ENCODE data around the gene IL4R.

IL4R gene

DNA sequence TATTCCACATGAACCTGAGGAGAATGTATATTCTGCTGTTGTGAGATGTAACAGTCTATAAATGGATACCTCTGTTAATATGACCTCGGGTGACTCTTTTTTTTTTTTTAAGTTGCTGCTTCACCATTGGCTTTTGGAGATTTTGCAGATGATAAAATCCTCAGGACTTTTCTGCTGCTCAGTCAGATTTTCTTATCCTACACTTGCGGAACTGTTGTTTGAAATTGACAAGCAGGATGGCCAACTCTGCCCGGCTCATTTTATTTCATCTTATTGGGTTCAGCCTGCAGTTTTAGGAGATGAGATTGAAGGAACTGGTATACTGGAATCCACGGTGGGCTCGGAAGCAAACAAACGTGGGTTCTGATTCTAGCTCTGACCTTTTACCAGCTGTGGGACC is 19.3 kb downstream of the IL4R start:
- DNase-seq: no peak

GRCh38 chr16:27333549-27333948 is 19.8 kb downstream of the IL4R start:
- DNase-seq: no peak

GRCh38 chr16:27334192-27334764 is 20.5 kb downstream of the IL4R start:
- DNase-seq: no peak

DNA sequence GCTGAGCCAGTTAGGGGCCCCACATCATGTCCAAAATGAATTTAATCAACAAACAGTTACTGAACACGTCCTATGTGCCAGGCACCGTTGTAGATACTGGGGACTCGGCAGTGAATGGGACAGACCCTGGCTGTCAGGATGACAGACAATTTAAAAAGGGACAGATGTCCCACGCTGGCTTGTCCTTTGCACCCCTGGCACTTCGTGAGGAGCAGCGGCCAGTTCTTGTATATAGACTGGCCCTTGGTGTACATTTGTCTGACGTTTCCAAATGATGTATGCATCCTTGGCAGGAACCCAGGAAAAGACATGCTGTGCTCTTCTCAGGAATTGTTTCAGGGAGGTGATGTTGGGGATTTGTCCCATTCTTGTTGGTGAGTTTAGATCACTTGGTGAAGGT is 21.1 kb downstream of the IL4R start:
- no peak for DNase-seq

DNA sequence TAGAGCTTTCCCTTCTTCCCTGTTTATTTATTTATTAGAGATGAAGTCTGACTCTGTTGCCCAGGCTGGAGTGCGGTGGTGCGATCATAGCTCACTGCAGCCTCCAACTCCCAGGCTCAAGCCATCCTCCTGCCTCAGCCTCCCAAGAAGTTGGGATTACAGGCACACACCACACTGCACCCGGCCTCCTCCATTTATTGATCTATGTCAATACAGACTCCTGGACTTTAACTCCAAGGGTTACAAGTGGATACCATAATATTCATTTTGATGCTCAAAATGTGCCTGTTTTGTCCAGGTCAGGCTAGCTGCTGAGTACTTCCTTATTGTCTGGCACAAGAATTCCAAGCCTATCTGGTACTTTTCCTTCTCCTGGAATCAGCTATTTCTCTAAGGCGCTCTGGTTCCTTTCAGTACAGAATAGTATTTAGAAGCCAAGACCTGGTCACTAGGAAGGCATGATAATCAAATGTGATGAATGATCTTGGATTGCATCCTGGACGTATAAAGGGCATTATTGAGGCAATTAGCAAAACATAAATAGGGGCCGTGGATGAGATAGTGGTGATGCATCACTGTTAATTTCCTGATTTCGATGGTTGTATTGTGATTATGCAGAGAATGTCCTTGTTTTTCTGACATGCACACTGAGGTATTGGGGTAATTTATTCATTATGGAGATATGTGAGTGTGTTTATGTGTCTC is 21.7 kb downstream of the IL4R start:
- no peak for DNase-seq

DNA sequence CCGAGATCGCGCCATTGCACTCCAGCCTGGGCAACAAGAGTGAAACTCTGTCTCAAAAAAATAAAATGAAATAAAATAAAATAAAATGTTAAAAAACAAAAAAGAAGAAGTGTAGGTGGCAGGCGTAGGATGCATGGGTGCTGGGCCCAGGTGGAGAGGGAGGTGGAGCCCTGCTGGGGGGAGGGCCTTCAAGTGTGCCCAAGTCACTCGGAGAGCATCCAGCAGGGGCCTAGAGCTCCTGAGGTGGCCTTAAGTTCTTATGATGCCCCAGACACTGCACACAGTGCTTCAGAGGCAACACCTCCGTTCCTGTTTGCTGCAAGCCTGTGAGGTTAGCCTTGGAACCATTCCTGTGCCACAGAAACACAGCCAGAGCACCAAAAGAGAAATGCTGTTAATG is 23.2 kb downstream of the IL4R start:
- no peak for DNase-seq

DNA sequence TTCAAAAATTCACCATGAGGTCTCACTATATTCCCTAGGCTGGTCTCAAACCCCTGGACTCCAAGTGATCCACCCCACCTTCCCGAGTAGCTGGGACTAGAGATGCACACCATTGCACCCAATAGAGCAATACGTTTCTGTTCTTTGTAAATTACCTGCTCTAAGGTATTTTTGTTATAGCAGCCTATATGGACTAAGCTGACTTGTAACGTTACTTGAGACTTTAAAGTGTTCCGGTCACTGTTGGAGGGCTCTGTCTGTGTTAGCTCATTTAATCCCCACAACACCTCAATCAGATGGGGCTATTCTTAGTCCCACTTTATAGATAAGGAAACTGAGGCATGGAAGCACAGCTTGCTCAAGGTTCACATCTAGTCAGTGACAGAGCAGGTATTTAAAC is 25.4 kb downstream of the IL4R start:
- no peak for DNase-seq

GRCh38 chr16:27340654-27341053 is 26.9 kb downstream of the IL4R start:
- DNase-seq: no peak

GRCh38 chr16:27341549-27341948 is 27.8 kb downstream of the IL4R start:
- DNase-seq: no peak

DNA sequence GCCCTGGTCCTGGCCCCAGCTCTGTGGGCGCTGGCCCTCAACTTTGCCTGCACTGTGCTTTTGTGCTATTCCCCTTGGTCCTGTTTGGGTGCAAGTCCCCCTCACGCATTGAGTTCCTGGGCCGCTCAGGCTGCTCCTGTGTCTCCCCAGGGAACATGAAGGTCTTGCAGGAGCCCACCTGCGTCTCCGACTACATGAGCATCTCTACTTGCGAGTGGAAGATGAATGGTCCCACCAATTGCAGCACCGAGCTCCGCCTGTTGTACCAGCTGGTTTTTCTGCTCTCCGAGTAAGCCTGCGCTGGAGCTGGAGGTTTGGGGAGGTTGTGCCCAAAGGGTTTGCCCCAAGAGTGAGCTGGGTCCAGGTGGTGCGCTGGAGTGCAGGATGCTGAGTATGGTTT is 28.2 kb downstream of the IL4R start:
- DNase-seq: no peak

DNA sequence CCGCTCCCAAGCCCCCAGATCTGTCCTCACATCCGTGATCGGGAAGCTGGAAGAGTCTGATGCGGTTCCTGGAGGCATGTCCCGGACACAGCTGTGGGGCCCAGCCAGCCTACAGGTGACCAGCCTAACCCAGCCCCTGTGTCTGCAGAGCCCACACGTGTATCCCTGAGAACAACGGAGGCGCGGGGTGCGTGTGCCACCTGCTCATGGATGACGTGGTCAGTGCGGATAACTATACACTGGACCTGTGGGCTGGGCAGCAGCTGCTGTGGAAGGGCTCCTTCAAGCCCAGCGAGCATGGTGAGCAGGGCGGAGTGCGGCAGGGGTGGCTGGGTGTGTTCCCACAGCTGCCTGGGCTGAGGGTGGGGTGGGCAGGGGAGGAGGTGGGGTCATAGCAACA is 30.9 kb downstream of the IL4R start:
- no peak for DNase-seq

- DNase-seq: no peak
Observed at GRCh38 chr16:27345201-27345600, 31.4 kb downstream of the IL4R start.

DNA sequence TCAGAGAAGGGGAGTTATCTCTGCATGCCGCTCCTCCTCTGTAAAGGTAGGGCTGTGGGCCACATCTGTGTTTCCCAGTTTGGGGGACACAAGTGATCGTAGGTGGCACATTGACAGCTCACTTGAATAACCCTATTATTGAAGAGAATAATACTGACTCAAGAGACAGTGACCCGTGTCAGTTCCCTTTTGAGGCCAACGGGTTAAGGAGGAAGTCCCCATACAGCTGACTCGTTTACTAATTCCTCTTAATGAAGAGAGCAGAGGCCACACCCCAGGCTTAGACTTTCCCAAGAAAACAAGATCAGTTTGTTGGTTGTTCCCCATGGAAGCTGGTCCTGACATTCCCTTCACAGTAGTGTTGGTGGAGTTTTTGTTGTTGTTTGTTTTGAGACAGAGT is 33.0 kb downstream of the IL4R start:
- no peak for DNase-seq

DNA sequence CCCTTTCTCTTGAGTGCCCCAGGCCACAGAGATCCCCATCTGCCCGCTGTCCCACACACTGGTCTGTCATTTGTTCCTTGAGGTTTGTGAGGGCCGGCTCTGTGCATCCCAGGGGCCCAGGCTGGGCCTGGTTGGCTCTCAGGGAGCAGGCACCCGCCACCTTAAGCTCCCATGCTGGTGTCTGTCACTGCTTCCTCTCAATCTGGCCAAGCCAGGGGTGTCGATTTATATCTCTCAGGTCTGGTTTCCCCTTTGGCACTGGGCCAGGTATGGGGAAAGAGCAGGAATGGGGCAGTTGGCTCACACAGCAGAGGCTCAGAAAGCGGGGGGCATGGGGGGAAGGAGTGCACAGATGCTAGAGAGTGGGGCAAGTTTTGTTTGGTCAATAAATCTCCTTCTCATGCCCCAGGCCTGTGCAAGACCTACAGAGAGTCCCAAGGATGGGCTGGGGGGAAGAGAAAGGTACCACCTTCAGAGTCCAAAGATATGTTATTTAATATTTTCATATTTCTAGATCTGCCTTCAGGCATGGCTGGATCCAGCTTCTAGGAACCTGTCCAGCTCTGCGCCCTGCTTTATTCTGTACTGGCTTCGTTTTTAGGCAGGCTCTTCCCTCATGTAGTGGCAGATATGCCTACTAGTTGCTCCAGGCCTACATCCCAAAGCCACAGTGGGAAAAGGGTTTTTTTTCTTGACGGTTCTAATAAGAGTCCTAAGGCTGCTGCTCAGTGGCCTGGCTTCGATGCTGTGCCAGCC is 34.3 kb downstream of the IL4R start:
- DNase-seq: no peak

GRCh38 chr16:27349276-27349675 is 35.5 kb downstream of the IL4R start:
- DNase-seq: no peak

DNA sequence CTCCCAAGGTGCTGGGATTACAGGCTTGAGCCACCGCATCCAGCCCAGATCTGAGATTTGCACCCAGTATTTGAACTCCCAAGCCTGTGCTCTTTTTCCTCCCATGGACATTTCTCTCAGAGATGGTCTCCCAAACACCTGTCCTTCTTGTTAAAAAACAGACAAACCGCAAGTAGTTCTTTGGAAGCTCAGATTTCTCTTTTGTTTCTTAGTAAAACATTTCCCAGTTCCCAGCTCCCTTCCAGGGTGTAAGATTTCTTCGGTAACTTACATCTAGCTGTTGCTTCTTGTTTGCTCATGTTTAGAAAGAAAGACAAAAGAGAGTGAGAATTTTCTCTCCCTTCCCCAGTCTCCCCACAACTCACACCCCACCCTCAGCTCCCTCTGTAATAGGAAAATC is 36.2 kb downstream of the IL4R start:
- DNase-seq: no peak

DNA sequence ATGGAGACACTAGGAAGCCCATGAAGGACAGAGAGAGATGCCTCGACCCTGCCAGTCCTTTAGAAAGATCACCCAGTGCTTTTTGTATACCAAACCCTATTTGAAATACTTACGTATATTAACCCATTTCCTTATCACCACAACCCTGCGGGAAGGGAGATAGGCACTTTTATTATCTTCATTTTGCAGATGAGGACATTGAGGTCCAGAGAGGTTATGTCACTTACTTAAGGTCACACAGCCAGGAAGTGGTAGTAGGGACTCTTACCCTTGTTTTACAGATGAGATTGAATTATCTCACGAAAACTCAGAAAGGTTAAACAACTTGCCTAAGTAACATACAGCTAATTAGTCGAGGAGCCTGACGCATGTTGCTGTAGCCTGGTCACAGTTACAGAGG is 38.2 kb downstream of the IL4R start:
- DNase-seq: no peak

DNA sequence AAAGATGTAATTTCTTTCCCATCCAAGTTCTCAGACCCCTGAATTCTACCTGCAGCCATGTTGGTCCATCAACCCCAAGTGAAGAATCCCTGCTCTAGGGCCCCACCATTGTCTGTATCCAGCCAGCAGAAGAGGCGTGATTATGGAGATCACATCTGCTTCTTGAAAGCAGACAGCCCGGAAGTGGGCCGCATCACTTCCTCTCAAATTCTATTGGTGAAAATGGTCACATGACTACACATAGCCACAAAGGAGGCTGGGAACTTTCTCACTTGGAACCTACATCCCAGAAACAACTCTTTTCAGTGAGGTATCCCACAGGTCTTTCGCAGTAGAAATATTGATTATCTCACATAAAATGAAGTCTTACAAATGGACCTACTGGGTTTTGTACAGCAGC is 40.1 kb downstream of the IL4R start:
- DNase-seq: no peak

GRCh38 chr16:27355610-27356009 is 41.8 kb downstream of the IL4R start:
- DNase-seq: no peak

- DNase-seq: no peak
Observed at GRCh38 chr16:27356794-27357193, 43.0 kb downstream of the IL4R start.

- no peak for DNase-seq
Observed at GRCh38 chr16:27359051-27359450, 45.3 kb downstream of the IL4R start.

DNA sequence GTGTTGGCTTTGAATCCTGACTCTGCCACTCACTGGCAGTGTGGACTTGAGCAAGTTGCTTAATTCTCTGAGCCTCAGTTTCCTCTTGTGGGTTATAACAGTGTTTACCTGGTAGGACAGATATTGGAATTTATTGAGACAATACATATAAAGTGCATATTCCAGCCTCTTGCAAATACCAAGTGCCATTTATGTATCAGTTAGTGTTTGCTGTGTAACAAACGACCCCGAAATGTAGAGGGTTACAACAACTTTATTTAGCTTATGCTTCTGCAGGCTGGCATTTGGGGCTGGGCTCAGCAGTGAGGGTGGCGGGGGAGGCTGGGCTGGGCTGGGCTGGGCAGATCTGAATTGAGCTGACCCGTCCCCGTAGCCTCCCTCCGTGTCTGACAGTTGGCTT is 45.8 kb downstream of the IL4R start:
- no peak for DNase-seq

DNA sequence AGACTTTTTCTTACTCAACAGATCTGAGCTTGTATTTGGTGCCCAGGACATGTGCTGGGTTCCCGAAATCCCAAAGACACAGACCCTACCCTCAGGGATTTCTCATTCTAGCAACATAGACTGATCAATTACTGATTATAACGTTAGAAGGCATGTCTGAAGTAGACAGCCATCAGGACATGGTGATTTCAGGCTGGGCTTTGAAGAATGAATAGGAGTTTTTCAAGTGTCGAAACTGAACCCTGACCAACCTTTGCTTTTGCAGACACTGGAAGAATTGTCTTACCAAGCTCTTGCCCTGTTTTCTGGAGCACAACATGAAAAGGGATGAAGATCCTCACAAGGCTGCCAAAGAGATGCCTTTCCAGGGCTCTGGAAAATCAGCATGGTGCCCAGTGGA is 48.2 kb downstream of the IL4R start:
- no peak for DNase-seq

GRCh38 chr16:27362570-27363245 is 48.9 kb downstream of the IL4R start:
- DNase-seq: no peak

Measured in NCI-H2029 (cell line).